Measurements from ENCODE around the gene GRK1.

DNA sequence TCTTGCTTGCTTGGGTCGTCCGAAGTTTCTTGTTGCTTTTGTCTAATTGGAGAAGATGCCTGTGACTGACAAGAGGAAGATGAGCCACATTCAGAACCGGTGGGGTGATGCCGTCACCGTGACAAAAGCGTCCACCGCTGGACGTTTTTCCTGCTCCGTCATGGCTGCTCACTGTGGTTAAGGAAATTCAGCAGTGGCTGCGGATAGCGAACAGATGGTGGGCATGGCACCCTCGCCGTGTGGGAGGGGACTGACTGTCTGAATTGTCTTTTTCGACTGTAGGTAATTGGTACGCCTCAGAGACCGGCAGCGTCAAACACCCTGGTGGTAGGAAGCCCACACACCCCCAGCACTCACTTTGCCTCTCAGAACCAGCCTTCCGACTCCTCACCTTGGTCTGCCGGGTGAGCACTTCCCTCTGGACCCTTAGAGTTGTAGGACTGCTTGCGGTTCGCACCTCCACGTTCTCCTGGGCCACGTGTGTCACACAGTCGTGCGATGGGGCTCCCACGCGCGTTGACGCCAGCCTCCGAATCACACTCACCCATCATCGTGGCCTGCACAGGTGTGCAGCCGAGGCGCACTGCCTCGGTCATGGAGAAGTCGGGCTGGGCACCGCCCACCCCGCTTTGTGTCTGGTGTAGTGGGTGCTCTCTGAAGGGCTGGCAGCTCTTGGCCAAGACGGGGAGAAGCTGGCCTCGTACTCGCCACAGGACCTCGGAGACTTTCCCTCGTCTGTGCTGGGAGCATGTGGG, 35.5 kb upstream of the GRK1 start:
- TF ChIP-seq POLR2A (IDR thresholded peaks at IDR 0.05; ENCODE audit: low read depth, low read length) (no peak), MXI1 (IDR thresholded peaks at IDR 0.05; ENCODE audit: borderline replicate concordance, low read depth, low read length) (no peak)
- TF ChIP-seq, protein P1, sequence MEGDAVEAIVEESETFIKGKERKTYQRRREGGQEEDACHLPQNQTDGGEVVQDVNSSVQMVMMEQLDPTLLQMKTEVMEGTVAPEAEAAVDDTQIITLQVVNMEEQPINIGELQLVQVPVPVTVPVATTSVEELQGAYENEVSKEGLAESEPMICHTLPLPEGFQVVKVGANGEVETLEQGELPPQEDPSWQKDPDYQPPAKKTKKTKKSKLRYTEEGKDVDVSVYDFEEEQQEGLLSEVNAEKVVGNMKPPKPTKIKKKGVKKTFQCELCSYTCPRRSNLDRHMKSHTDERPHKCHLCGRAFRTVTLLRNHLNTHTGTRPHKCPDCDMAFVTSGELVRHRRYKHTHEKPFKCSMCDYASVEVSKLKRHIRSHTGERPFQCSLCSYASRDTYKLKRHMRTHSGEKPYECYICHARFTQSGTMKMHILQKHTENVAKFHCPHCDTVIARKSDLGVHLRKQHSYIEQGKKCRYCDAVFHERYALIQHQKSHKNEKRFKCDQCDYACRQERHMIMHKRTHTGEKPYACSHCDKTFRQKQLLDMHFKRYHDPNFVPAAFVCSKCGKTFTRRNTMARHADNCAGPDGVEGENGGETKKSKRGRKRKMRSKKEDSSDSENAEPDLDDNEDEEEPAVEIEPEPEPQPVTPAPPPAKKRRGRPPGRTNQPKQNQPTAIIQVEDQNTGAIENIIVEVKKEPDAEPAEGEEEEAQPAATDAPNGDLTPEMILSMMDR (conservative IDR thresholded peaks at IDR 0.05; ENCODE audit: low read depth, low read length): no peak

Data from IMR-90 (cell line).